Muscle layer of colon (tissue), 2 donors: ENCODE results near the gene CLDN4.

Experiments used
- H3K27ac ChIP-seq: one replicate; pipeline ENCODE4 v1.7.0; 2013; ENCODE audit warnings: low read depth, mild to moderate bottlenecking, low read length, moderate library complexity
- H3K27me3 ChIP-seq, 2 donors: one replicate each; pipeline ENCODE4 v1.7.0; 2013; ENCODE audit warnings: low read length in 2 of 2, mild to moderate bottlenecking in 2 of 2; ENCODE audit not compliant: insufficient read depth in 2 of 2, control insufficient read depth in 1 of 2
- H3K36me3 ChIP-seq: one replicate; pipeline ENCODE4 v1.7.0; 2013; ENCODE audit warnings: mild to moderate bottlenecking, low read length; ENCODE audit not compliant: insufficient read depth
- H3K4me1 ChIP-seq: one replicate; pipeline ENCODE4 v1.7.0; 2013; ENCODE audit warnings: mild to moderate bottlenecking, low read length; ENCODE audit not compliant: insufficient read depth
- H3K4me3 ChIP-seq, 2 donors: one replicate each; pipeline ENCODE4 v1.7.0; 2013; ENCODE audit warnings: low read length in 2 of 2, low read depth in 1 of 2, mild to moderate bottlenecking in 1 of 2, moderate library complexity in 1 of 2
- H3K9ac ChIP-seq: one replicate; pipeline ENCODE4 v1.7.0; 2013; ENCODE audit warnings: low read length
- H3K9me3 ChIP-seq: one replicate; pipeline ENCODE4 v1.7.0; 2013; ENCODE audit warnings: mild to moderate bottlenecking, low read length
- donor health status: abdominal sarcoma.
- donor health status: Adenocarcinoma of cecum.

CLDN4 gene

GRCh38 chr7:73865738-73866445 is 35.1 kb downstream of the CLDN4 start:
- no peaks in the 10 kb centered on the region for H3K27me3 ChIP-seq
- H3K9me3 ChIP-seq = no peaks in the 10 kb centered on the region
- H3K4me1 ChIP-seq = peaks cover 13% of the 10 kb centered on the region
- H3K9ac ChIP-seq = no peak overlapping the region
- no peaks in the 10 kb centered on the region for H3K36me3 ChIP-seq
- no peak overlapping the region for H3K27ac ChIP-seq
- no peak overlapping the region for H3K4me3 ChIP-seq

GRCh38 chr7:73866446-73866767 is 35.6 kb downstream of the CLDN4 start:
- H3K4me3 ChIP-seq = no peak overlapping the region

GRCh38 chr7:73869011-73869798 is 38.4 kb downstream of the CLDN4 start:
- Histone ChIP-seq H3K9me3 (no peaks in the 10 kb centered on the region), H3K9ac (no peak overlapping the region), H3K27ac (no peak overlapping the region), H3K4me3 (no peak overlapping the region), H3K27me3 (no peaks in the 10 kb centered on the region), H3K4me1 (peaks cover 13% of the 10 kb centered on the region), H3K36me3 (no peaks in the 10 kb centered on the region)

More at GRCh38 chr7:73866446-73866767, 35.6 kb downstream of the CLDN4 start:
- Histone ChIP-seq H3K27ac (no peak overlapping the region), H3K9me3 (no peaks in the 10 kb centered on the region), H3K36me3 (no peaks in the 10 kb centered on the region), H3K27me3 (no peaks in the 10 kb centered on the region), H3K4me1 (peaks cover 13% of the 10 kb centered on the region), H3K9ac (no peak overlapping the region)

- Histone ChIP-seq H3K27me3 (no peaks in the 10 kb centered on the region), H3K27ac (no peak overlapping the region), H3K4me3 (no peak overlapping the region), H3K9me3 (no peaks in the 10 kb centered on the region), H3K9ac (no peak overlapping the region), H3K36me3 (no peaks in the 10 kb centered on the region), H3K4me1 (peaks cover 13% of the 10 kb centered on the region)
Measured at GRCh38 chr7:73870041-73870492, 39.3 kb downstream of the CLDN4 start.

- Histone ChIP-seq H3K9me3 (no peaks in the 10 kb centered on the region), H3K27me3 (no peaks in the 10 kb centered on the region), H3K4me3 (no peak overlapping the region), H3K4me1 (peaks cover 13% of the 10 kb centered on the region), H3K36me3 (no peaks in the 10 kb centered on the region), H3K9ac (no peak overlapping the region), H3K27ac (no peak overlapping the region)
Measured at GRCh38 chr7:73871163-73872011, 40.6 kb downstream of the CLDN4 start.

GRCh38 chr7:73872056-73872908 is 41.5 kb downstream of the CLDN4 start:
- H3K4me3 ChIP-seq = no peak overlapping the region
- no peak overlapping the region for H3K9ac ChIP-seq
- H3K9me3 ChIP-seq = no peaks in the 10 kb centered on the region
- H3K4me1 ChIP-seq = peaks cover 13% of the 10 kb centered on the region
- no peak overlapping the region for H3K27ac ChIP-seq
- H3K36me3 ChIP-seq = no peaks in the 10 kb centered on the region
- H3K27me3 ChIP-seq = no peaks in the 10 kb centered on the region

- Histone ChIP-seq H3K36me3 (no peaks in the 10 kb centered on the region), H3K9me3 (no peaks in the 10 kb centered on the region), H3K27me3 (no peaks in the 10 kb centered on the region), H3K27ac (no peak overlapping the region), H3K9ac (no peak overlapping the region), H3K4me3 (no peak overlapping the region), H3K4me1 (no peaks in the 10 kb centered on the region)
Measured at GRCh38 chr7:73876361-73876760, 45.6 kb downstream of the CLDN4 start.

GRCh38 chr7:73876973-73877372 is 46.2 kb downstream of the CLDN4 start:
- no peak overlapping the region for H3K4me3 ChIP-seq
- H3K36me3 ChIP-seq = no peaks in the 10 kb centered on the region
- no peak overlapping the region for H3K9ac ChIP-seq
- H3K27ac ChIP-seq = no peak overlapping the region
- no peaks in the 10 kb centered on the region for H3K4me1 ChIP-seq
- H3K9me3 ChIP-seq = no peaks in the 10 kb centered on the region
- no peaks in the 10 kb centered on the region for H3K27me3 ChIP-seq

DNA sequence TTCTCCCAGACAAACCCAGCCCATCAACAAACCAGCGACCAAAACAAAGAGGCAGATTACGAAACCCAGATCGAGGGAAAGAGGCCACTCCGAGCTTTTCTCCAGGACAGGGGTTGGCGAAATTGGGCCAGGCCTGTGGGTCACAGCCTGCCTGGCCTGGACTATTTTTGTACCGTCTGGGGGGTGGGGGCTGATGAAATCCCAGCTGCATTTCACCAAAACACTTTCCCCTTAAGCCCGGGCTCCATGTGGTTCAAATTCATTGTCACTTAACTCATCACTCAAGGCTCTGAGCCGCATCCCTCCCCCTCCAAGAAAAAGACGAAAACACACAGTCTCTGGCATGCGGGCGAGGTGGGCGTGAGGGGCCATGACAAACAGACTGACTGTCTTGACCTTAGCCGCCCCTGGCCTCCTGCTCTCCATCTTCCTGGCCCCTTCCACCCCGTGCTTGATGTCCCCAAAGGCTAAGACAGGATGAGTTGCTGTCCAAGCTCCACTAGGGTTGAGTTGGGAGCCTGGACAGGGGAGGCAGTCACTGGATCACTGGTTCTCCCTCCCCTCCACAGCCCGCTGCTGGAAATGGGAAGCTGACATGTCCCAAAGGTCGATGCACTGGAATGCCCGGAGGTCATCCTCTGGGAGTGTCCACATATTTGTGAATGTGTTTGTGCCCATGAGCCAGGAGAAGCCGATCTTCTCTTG is 49.3 kb downstream of the CLDN4 start:
- no peaks in the 10 kb centered on the region for H3K27me3 ChIP-seq
- H3K4me3 ChIP-seq = no peak overlapping the region
- H3K36me3 ChIP-seq = no peaks in the 10 kb centered on the region
- H3K4me1 ChIP-seq = no peaks in the 10 kb centered on the region
- no peaks in the 10 kb centered on the region for H3K9me3 ChIP-seq
- no peak overlapping the region for H3K27ac ChIP-seq
- no peak overlapping the region for H3K9ac ChIP-seq

GRCh38 chr7:73880755-73881328 is 50.0 kb downstream of the CLDN4 start:
- Histone ChIP-seq H3K36me3 (no peaks in the 10 kb centered on the region), H3K4me1 (peaks cover 1% of the 10 kb centered on the region), H3K4me3 (no peak overlapping the region), H3K27me3 (no peaks in the 10 kb centered on the region), H3K27ac (no peak overlapping the region), H3K9ac (no peak overlapping the region), H3K9me3 (no peaks in the 10 kb centered on the region)
